Liver (tissue), 9 donors: ENCODE data around the gene SCRN2. TPM values are rescaled to one million over a fixed set of nuclear protein-coding genes. Genes with fewer than 3 reads are reported as not detected.
A peak's percentile ranks its signal among the peaks of the same experiment; 100 is the strongest.

Experiments used
- DNase-seq: peaks from one replicate; pipeline ENCODE4 v3.0.0-alpha.2; 2017; ENCODE audit warnings: low spot score
- H3K27ac ChIP-seq, 2 donors: one replicate each; pipeline ENCODE4 v1.7.0; 2013; ENCODE audit warnings: inconsistent platforms in 2 of 2, low read length in 2 of 2, control low read depth in 1 of 2, low read depth in 1 of 2, mild to moderate bottlenecking in 1 of 2
- H3K27me3 ChIP-seq, 4 donors: one replicate each; pipeline versions ENCODE4 v1.6.1 to v1.7.0; 2013; ENCODE audit warnings: low read length in 3 of 4, inconsistent platforms in 1 of 4, mild to moderate bottlenecking in 1 of 4, moderate library complexity in 1 of 4; ENCODE audit not compliant: control insufficient read depth in 4 of 4, insufficient read depth in 4 of 4
- H3K36me3 ChIP-seq, 4 donors: one replicate each; pipeline versions ENCODE4 v1.6.1 to v1.7.0; 2013; ENCODE audit warnings: low read length in 3 of 4, mild to moderate bottlenecking in 3 of 4, low read depth in 1 of 4, moderate library complexity in 1 of 4; ENCODE audit not compliant: control insufficient read depth in 4 of 4, insufficient read depth in 3 of 4
- H3K4me1 ChIP-seq, 4 donors: one replicate each; pipeline versions ENCODE4 v1.6.1 to v1.7.0; 2013; ENCODE audit warnings: low read length in 3 of 4, mild to moderate bottlenecking in 3 of 4, moderate library complexity in 1 of 4; ENCODE audit not compliant: control insufficient read depth in 4 of 4, insufficient read depth in 4 of 4
- H3K4me3 ChIP-seq, 3 donors: one replicate each; pipeline versions ENCODE4 v1.6.1 to v1.7.0; 2013; ENCODE audit warnings: low read length in 3 of 3, control low read depth in 1 of 3, low read depth in 1 of 3, mild to moderate bottlenecking in 1 of 3
- H3K9ac ChIP-seq, 2 donors: one replicate each; pipeline ENCODE4 v1.7.0; 2013; ENCODE audit warnings: low read length in 2 of 2, mild to moderate bottlenecking in 2 of 2, moderate library complexity in 2 of 2, control low read depth in 1 of 2, low read depth in 1 of 2
- H3K9me3 ChIP-seq, 4 donors: one replicate each; pipeline versions ENCODE4 v1.6.1 to v1.7.0; 2013; ENCODE audit warnings: low read length in 3 of 4; ENCODE audit not compliant: control insufficient read depth in 4 of 4
- CTCF ChIP-seq: fragments of 150-350 bp; IDR thresholded peaks from 2 replicates; pipeline ENCODE4 v1.5.1; 2017; ENCODE audit warnings: improper control_type of control experiment, low read depth, low read length; ENCODE audit not compliant: missing input control
- EGR1 ChIP-seq, 2 donors: IDR thresholded peaks; 2 replicates each; pipeline ENCODE4 v1.6.1; 2016 to 2018; ENCODE audit warnings: antibody characterized with exemption in 2 of 2, low read depth in 2 of 2
- FOXA1 ChIP-seq: IDR thresholded peaks from 2 replicates; pipeline ENCODE4 v1.6.1; 2016; ENCODE audit warnings: antibody characterized with exemption
- FOXA2 ChIP-seq: IDR thresholded peaks from 2 replicates; pipeline ENCODE4 v1.6.1; 2016; ENCODE audit warnings: antibody characterized with exemption
- GABPA ChIP-seq, 2 donors: IDR thresholded peaks in 1 of 2; conservative IDR thresholded peaks in 1 of 2; 2 replicates each; pipeline ENCODE4 v1.6.1; 2016; ENCODE audit warnings: antibody characterized with exemption in 2 of 2, mild to moderate bottlenecking in 1 of 2, moderate library complexity in 1 of 2
- HNF4A ChIP-seq, 2 donors: conservative IDR thresholded peaks; 2 replicates each; pipeline ENCODE4 v1.6.1; 2016; ENCODE audit warnings: antibody characterized with exemption in 2 of 2, mild to moderate bottlenecking in 2 of 2
- HNF4G ChIP-seq: IDR thresholded peaks from 2 replicates; pipeline ENCODE4 v1.6.1; 2016; ENCODE audit warnings: antibody characterized with exemption
- JUND ChIP-seq, 2 donors: IDR thresholded peaks; 2 replicates each; pipeline ENCODE4 v1.6.1; 2016; ENCODE audit warnings: antibody characterized with exemption in 2 of 2
- NR2F2 ChIP-seq: IDR thresholded peaks from 2 replicates; pipeline ENCODE4 v1.6.1; 2016; ENCODE audit warnings: antibody characterized with exemption
- RAD21 ChIP-seq, 2 donors: IDR thresholded peaks; 2 replicates each; pipeline ENCODE4 v1.6.1; 2016; ENCODE audit warnings: antibody characterized with exemption in 2 of 2, mild to moderate bottlenecking in 2 of 2
- RXRA ChIP-seq, 2 donors: IDR thresholded peaks; 2 replicates each; pipeline ENCODE4 v1.6.1; 2017 to 2018; ENCODE audit warnings: antibody characterized with exemption in 2 of 2, mild to moderate bottlenecking in 1 of 2
- SP1 ChIP-seq: IDR thresholded peaks from 2 replicates; pipeline ENCODE4 v1.6.1; 2018; ENCODE audit warnings: antibody characterized with exemption, mild to moderate bottlenecking
- TAF1 ChIP-seq: conservative IDR thresholded peaks from 2 replicates; pipeline ENCODE4 v1.6.1; 2016; ENCODE audit warnings: antibody characterized with exemption, mild to moderate bottlenecking
- YY1 ChIP-seq: IDR thresholded peaks from 2 replicates; pipeline ENCODE4 v1.6.1; 2016; ENCODE audit warnings: antibody characterized with exemption, mild to moderate bottlenecking
- ZBTB33 ChIP-seq: IDR thresholded peaks from 2 replicates; pipeline ENCODE4 v1.6.1; 2016; ENCODE audit warnings: antibody characterized with exemption
- WGBS: extraction: QIAGEN DNeasy Blood & Tissue Kit; methylation state at CpG from one replicate; pipeline ENCODE4 v1.1.7; 2013; 5-methylcytosine and 5-hydroxymethylcytosine counted together
- polyA plus RNA-seq, 2 donors: library from polyadenylated mRNA; stranded (reverse) in 1 of 2; unstranded in 1 of 2; fragments of 200-250 nt in 1 of 2; fragments of >200 nt in 1 of 2; fragmentation: Nextera tagmentation in 1 of 2; extraction: Ambion mirVana in 1 of 2; gene quantifications; one replicate each; pipeline versions ENCODE4 v1.2.1 to v1.2.3, GENCODE V29; 2013 to 2015
- total RNA-seq, 2 donors: library from RNA; depleted of rRNA; stranded (reverse); fragments of >200 nt; gene quantifications; one replicate each; pipeline ENCODE4 v1.2.3, GENCODE V29; 2014
- TF ChIP-seq, protein P1 (sequence below): IDR thresholded peaks from 2 replicates; pipeline ENCODE4 v1.6.1; 2016; ENCODE audit warnings: antibody characterized with exemption
- TF ChIP-seq, protein P2 (sequence below): IDR thresholded peaks from 2 replicates; pipeline ENCODE4 v1.6.1; 2016; ENCODE audit warnings: antibody characterized with exemption, mild to moderate bottlenecking
- TF ChIP-seq, protein P3 (sequence below): IDR thresholded peaks from 2 replicates; pipeline ENCODE4 v1.6.1; 2016; ENCODE audit warnings: antibody characterized with exemption
- donor health status: healthy.
- donor health status: healthy.
- donor health status: healthy.
- donor health status: healthy.
- donor health status: healthy.

Gene SCRN2
- 10 to 100 TPM; 17.8 to 21.4 TPM for total RNA-seq
- polyA plus RNA-seq, result 10 to 100 TPM; 19.2 to 27.4 TPM

GRCh38 chr17:47840742-47841487 is at the start of gene SCRN2:
SCRN2 (minus strand) TSS chr17:47841273; CDS start chr17:47840843, 430 bp downstream.
- peak within 1 kb of the TSS; percentile 72 for H3K27ac ChIP-seq
- peak; percentile 94 for DNase-seq
- H3K27me3 ChIP-seq, result no peaks in the 10 kb centered on the region
- H3K9ac ChIP-seq, result peak within 1 kb of the TSS; percentile 64 to 76
- TF ChIP-seq HNF4A (conservative IDR thresholded peaks at IDR 0.05), result peak; percentile 51 to 64
- TF ChIP-seq HNF4G, result no peak
- TF ChIP-seq RXRA (IDR thresholded peaks at IDR 0.05), result peak; percentile 61 to 76
- TF ChIP-seq RAD21 (IDR thresholded peaks at IDR 0.05), result peak; percentile 94 to 98
- TF ChIP-seq TAF1, result no peak
- TF ChIP-seq JUND (IDR thresholded peaks at IDR 0.05), result no peak
- TF ChIP-seq, protein P1, sequence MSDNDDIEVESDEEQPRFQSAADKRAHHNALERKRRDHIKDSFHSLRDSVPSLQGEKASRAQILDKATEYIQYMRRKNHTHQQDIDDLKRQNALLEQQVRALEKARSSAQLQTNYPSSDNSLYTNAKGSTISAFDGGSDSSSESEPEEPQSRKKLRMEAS, result peak; percentile 9
- TF ChIP-seq CTCF, result peak; percentile 93
- TF ChIP-seq FOXA1, result no peak
- peak; percentile 70 for TF ChIP-seq YY1
- peak; percentile 78 for TF ChIP-seq NR2F2
- TF ChIP-seq SP1, result peak; percentile 60
- TF ChIP-seq ZBTB33, result no peak
- TF ChIP-seq EGR1 (IDR thresholded peaks at IDR 0.05; ENCODE audit: low read depth in 2 of 2), result no peak
- TF ChIP-seq FOXA2, result no peak
- TF ChIP-seq, protein P2, sequence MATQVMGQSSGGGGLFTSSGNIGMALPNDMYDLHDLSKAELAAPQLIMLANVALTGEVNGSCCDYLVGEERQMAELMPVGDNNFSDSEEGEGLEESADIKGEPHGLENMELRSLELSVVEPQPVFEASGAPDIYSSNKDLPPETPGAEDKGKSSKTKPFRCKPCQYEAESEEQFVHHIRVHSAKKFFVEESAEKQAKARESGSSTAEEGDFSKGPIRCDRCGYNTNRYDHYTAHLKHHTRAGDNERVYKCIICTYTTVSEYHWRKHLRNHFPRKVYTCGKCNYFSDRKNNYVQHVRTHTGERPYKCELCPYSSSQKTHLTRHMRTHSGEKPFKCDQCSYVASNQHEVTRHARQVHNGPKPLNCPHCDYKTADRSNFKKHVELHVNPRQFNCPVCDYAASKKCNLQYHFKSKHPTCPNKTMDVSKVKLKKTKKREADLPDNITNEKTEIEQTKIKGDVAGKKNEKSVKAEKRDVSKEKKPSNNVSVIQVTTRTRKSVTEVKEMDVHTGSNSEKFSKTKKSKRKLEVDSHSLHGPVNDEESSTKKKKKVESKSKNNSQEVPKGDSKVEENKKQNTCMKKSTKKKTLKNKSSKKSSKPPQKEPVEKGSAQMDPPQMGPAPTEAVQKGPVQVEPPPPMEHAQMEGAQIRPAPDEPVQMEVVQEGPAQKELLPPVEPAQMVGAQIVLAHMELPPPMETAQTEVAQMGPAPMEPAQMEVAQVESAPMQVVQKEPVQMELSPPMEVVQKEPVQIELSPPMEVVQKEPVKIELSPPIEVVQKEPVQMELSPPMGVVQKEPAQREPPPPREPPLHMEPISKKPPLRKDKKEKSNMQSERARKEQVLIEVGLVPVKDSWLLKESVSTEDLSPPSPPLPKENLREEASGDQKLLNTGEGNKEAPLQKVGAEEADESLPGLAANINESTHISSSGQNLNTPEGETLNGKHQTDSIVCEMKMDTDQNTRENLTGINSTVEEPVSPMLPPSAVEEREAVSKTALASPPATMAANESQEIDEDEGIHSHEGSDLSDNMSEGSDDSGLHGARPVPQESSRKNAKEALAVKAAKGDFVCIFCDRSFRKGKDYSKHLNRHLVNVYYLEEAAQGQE, result peak; percentile 61
- TF ChIP-seq, protein P3, sequence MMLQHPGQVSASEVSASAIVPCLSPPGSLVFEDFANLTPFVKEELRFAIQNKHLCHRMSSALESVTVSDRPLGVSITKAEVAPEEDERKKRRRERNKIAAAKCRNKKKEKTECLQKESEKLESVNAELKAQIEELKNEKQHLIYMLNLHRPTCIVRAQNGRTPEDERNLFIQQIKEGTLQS, result no peak
- peak in 1 of 2 donors; percentile 63 for TF ChIP-seq GABPA (IDR thresholded peaks at IDR 0.05 in 1 of 2, conservative IDR thresholded peaks at IDR 0.05 in 1 of 2)
- peaks cover 0 to 13% (median 3%) of the 10 kb centered on the region in 4 donors for H3K36me3 ChIP-seq
- H3K9me3 ChIP-seq, result no peaks in the 10 kb centered on the region
- whole genome bisulfite sequencing, result under 1% methylated on average over 55 of the region's 55 CpGs
- peak within 1 kb of the TSS; percentile 79 to 87 (median 84) for H3K4me3 ChIP-seq
- H3K4me1 ChIP-seq, result peaks cover 8 to 37% (median 27%) of the 10 kb centered on the region in 4 donors
